Stimulated activated CD4-positive, alpha-beta T cell treated with anti-CD3 and anti-CD28 coated beads, Interleukin-4, amount 100 ng/mL, for 48 hours (primary cell): Measurements from ENCODE around the gene TBC1D8.

ENCODE experiments used
- DNase-seq, 2 donors: peaks; one replicate each; pipeline ENCODE4 v3.0.0-alpha.2; 2020; ENCODE audit warnings: low read depth in 2 of 2

The TBC1D8 gene

GRCh38 chr2:100977511-100977910 is 173.7 kb downstream of the TBC1D8 start:
- no peak for DNase-seq

- DNase-seq: no peak
These were observed 174.4 kb downstream of the TBC1D8 start for GRCh38 chr2:100976645-100977391.

GRCh38 chr2:100976061-100976460 is 175.1 kb downstream of the TBC1D8 start:
- no peak for DNase-seq

DNA sequence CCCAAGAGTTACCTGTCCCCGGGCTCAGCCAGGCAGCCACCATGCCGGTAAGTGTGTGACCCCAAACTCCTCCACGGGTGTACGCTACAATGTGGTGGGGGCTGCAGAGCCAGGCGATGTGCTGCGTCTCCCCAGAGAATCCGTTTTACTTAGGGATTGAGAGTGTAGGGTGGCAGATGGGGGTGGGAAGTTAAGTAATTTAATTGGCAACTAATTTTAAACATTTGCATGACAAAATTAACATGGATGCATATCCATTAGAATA is 175.7 kb downstream of the TBC1D8 start:
- DNase-seq: no peak

GRCh38 chr2:100974712-100975520 is 176.3 kb downstream of the TBC1D8 start:
- no peak for DNase-seq

GRCh38 chr2:100972452-100972851 is 178.7 kb downstream of the TBC1D8 start:
- no peak for DNase-seq

DNA sequence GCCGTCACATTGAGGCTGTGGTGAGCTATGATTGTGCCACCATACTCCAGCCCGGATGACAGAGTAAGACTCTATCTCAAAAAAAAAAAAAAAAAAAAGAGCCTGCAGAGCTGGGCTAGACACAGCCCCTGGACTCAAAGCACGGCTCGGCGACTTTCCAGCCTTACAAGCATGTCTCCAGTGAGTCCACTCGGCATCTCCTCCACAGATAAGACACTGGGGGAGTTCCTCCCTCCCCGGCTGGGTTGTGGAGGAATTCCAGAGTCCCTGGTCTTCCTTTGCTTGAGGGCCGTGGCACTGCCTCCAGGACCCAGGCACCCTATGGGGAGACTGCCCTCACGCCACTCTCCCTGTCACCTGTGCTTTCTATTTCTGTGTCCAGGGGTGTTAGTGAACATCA is 180.0 kb downstream of the TBC1D8 start:
- no peak for DNase-seq

DNA sequence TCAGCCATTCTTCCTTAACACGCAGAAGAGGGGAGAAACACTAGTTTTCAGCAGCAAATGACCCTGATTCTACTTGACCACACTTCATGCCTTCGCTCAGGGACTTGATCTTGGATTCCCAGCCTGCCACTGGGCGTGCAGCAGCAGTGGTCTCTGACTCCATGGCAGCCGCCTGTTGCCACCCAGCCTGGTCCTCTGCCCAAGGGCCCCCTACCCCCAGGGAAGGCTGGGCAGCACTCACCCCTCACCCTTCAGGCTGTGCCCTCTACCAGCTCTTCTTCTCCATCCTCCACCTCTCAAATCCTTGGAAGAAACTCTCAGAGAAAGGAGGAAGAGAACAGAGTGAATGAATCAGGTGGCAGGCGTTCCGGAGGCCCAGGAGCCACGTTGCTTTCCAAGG is 181.2 kb downstream of the TBC1D8 start:
- no peak for DNase-seq

DNA sequence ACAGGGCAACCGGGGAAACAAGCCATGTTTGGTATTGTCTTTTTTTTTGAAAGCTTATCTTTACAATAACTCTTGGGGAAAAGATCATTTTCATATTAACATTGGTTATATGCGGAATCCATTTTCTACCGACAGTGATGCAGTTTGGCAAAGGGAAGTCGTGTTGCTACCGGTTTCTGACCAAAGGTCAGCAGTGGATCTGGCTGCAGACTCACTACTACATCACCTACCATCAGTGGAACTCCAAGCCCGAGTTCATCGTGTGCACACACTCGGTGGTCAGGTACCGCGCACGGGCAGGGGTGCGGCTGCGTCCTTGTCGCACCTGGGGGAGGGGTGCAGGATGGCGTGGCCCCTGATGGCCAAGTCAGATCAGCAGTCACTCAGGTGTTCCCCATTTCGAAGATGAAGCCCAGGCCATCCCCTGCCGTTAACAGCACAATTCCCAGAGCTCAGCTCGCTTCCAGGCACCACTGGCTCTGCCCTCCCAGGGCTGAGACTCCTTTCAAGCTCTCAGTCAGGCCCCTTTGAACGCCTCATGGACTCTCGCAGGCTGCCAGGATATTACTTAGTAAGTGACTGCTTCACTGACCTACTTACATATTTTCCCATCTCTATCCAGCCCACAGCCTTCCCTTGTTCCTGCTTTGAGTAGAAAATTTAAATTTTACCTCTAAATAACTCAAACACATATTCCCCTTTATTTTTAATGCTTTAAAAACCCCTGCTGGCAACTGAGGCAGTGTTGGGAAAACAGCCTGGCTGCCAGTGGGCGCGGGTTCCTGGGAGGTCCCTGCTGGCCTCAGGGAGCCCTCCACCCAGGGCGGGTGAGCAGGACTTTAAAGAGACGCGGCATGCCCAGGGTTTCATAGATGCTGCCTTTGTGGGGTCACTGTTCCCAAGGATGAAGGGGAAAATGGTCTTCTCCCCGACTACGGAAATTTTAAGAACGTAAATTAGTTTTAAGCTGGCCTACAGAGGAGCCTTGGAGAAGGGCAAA is 182.7 kb downstream of the TBC1D8 start:
- no peak for DNase-seq

- DNase-seq: no peak
These were observed 183.5 kb downstream of the TBC1D8 start for GRCh38 chr2:100967716-100968115.

GRCh38 chr2:100965596-100965995 is 185.6 kb downstream of the TBC1D8 start:
- no peak for DNase-seq

DNA sequence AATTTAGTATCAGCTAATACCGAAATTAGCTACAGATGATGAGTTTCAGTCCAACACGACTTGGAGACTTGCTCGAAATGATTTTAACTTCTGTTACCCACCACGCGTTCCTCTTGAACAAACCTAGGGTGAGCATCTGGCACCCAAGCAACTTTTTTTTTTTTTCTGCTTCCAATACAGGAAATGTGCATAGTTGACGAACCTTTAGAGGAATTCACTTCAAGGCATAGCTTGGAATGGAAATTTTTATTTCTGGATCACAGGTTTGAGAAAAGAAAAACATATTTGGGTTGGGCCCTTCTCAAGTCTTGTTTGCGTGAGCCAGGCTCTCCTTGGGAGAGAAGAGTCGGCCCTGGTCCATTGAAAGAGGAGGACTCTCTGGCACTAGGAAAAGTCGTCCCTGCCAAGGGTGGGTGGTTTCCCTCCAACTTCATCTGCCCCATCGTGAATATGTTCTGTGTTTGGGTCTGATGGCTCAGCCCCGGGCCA is 186.5 kb downstream of the TBC1D8 start:
- no peak for DNase-seq

DNA sequence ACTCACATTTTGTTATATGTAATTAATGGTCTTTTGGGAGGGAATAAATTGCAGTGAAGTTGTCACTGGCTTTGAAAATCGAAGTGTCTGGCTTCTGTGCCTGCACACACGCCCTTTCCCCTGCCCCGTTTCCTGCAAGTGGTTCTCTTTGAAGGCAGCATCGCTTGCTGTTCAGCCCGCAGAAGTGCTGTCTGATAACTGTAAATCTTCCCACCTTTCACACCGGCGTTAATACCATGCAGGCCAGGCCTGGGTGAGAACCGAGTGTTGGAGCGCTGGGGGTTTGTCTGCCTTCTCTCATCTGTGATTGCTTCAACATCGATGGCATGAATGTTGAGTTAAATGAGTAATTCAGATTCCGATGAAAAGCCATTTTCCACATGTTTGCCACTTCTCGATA is 187.0 kb downstream of the TBC1D8 start:
- DNase-seq: no peak

GRCh38 chr2:100963026-100963375 is 188.2 kb downstream of the TBC1D8 start:
- DNase-seq: no peak

GRCh38 chr2:100962366-100963025 is 188.7 kb downstream of the TBC1D8 start:
- no peak for DNase-seq

DNA sequence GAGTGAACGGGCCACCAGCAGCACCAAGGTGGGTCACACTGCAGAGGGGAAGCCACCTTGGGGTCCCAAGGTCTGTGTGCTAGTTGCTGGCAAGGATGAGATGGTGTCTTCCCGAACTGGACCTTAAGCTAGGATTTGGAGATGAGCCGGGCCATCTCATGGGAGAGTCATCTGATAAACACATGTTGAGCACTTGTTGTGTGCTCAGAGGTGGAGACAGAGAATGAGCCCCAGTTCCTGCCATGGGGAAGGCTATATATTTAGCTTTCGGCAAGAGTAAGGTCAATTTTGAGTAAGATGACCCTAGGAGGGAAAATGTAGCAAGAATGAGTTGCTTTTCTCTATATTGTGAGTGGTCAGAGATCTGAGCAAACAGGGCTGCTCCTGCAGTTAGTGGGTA is 190.5 kb downstream of the TBC1D8 start:
- DNase-seq: no peak

GRCh38 chr2:100959225-100959880 is 191.8 kb downstream of the TBC1D8 start:
- no peak for DNase-seq

DNA sequence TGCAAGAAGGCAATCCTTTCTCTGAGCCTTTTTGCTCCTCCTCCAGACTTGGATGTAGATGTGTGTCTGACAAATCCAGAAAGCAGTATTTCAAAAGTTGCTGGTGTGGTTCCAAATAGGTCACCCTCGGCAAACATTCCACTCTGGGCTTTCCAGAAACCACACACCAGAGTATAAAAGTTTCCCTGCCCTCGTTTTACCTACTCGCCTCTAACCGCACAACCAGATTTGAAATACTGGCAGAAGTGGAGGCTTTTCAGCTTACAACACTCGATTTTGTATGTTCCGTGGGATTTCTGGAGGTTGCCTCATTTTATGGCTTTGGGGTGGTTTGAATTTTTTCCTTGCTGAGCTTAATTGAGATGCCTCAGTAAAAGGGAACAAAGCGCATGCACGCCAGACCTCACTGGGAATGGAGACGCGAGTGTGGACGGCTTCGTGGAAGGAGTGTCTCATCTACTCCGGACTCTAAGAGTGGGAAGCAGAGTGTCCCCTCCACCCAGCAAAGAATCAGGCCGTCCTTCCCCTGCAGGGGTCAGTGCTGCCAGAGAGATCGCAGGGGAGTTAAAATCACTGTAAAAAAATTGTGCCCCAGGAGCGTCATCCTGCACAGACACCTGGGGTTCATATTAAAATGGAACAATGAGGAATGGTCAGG is 193.1 kb downstream of the TBC1D8 start:
- no peak for DNase-seq
